GM08714 (cell line): ENCODE measurements around the gene DGCR8.

Experiments
- H3K4me3 ChIP-seq: fragments of 200-500 bp; sonication (Bioruptor generic); 2 replicates; pipeline ENCODE4 v1.5.1; 2014; ENCODE audit warnings: mild to moderate bottlenecking, low read length, inconsistent platforms
- ZNF274 ChIP-seq: IDR thresholded peaks from 2 replicates; pipeline ENCODE4 v1.6.1; 2012; ENCODE audit warnings: mild to moderate bottlenecking, low read depth, low read length

The DGCR8 gene

DNA sequence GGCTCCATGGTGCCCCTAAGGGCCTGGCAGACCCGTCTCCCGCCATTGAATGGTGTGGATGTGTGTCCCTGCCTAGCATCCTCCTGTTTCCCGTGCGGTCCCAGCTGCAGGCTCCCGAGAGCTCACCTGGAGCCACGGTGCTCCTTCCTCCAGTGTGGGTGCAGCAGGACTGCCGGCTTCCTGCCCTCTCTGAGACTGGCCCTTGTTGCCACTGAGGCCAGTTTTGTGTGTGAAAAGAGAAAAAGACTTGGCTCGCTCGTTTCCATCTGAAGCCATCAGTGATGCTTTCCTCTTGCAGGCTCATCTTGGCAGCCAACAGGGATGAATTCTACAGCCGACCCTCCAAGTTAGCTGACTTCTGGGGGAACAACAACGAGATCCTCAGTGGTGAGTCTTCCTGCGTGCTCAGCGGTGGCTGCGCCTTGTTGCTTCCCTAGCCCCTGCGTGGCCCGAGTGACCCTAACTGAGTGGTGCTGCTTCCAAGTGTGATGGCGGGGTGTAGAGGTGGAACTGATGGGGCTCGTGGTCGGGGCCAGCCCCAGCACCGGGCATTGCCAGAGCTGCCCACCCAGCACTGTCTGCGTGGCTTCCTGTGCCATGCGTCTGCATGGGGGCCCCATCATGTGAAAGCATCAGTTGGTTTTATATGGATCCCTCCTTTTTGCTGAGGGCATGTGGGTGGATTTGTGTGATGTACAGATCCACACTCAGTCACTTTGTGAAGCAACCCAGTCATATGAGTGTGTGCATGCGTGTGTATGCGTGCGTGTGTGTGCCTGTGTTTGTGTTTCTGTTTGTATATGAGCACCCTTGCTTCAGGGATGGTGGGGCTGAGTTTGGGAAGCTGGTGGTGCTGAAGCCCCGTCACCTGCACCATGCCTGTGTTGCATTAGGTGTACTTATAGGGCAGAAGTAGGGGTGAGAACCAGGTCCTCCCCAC is 36.7 kb upstream of the DGCR8 start:
- no peak for TF ChIP-seq ZNF274
- H3K4me3 ChIP-seq: no peak overlapping the region

GRCh38 chr22:20043997-20044342 is 36.1 kb upstream of the DGCR8 start:
- H3K4me3 ChIP-seq: no peak overlapping the region
- TF ChIP-seq ZNF274: no peak

GRCh38 chr22:20044495-20045151 is 35.4 kb upstream of the DGCR8 start:
- no peak overlapping the region for H3K4me3 ChIP-seq
- no peak for TF ChIP-seq ZNF274

DNA sequence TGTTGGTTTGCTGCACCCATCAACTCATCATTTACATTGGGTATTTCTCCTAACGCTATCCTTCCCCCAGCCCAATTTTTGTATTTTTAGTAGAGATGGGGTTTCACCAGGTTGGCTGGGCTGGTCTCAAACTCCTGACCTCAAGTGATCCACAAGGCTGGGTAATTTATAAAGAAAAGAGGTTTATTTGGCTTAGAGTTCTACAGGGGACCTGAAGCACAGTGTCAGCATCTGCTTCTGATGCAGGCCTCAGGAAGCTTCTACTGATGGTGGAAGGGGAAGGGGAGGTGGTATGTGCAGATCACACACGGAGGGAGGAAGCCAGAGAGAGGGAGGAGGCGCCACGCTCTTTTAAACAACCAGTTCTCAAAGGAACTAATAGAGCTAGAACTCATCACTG is 33.3 kb upstream of the DGCR8 start:
- TF ChIP-seq ZNF274: no peak
- H3K4me3 ChIP-seq: no peak overlapping the region

- H3K4me3 ChIP-seq: no peak overlapping the region
- TF ChIP-seq ZNF274: no peak
These were observed 28.1 kb upstream of the DGCR8 start for GRCh38 chr22:20051927-20052308.

GRCh38 chr22:20052309-20053259 is 27.5 kb upstream of the DGCR8 start:
- TF ChIP-seq ZNF274: no peak
- H3K4me3 ChIP-seq: no peak overlapping the region

DNA sequence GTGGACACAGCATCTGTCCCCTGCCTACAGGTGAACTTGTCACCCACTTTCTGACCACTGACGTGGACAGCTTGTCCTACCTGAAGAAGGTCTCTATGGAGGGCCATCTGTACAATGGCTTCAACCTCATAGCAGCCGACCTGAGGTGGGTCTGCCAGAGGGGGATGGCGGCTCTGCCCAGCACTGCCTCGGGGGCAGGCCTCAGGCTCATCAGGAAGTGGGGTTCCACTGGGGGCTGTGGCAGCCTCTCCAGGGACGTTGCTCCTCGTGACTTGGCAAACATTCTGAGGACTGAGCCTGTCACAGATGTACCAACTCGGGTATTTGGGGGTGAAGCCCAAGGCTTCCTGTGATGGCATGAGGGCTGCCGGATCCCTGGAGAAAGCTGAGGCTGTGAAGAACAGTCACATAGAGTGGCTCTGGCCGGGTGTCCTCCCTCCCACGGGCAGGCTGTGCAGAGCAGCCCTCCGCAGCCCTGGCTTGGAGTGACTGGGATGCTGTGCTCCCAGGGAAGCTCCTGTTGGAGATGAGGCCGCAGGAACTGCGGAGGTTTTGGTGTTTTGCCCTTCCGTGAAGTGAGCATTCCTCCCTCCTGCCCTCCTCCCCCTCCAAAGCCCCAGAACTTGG is 26.5 kb upstream of the DGCR8 start:
- no peak overlapping the region for H3K4me3 ChIP-seq
- TF ChIP-seq ZNF274: no peak

- no peak for TF ChIP-seq ZNF274
- H3K4me3 ChIP-seq: no peak overlapping the region
These were observed 26.0 kb upstream of the DGCR8 start for GRCh38 chr22:20054034-20054427.

DNA sequence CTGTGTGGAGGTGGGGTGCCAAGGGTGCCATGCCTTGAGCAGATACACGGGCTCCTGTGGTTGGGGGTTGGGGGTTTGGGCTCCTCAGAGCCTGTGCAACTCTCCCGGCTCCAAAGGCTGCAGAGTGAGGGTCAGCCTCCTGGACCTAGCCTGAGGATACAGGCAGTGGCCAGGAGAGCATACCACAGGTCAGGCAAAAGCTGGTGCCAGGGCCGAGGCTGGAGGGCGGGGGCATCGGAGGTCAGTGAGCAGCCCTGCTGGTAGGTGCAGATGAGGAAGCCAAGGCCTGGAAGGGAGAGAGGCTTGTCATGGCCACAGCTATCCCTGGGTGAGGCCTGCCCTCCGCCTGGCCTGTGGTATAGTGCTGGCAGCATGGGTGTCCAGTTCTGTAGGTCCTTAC is 25.6 kb upstream of the DGCR8 start:
- TF ChIP-seq ZNF274: no peak
- H3K4me3 ChIP-seq: no peak overlapping the region

DNA sequence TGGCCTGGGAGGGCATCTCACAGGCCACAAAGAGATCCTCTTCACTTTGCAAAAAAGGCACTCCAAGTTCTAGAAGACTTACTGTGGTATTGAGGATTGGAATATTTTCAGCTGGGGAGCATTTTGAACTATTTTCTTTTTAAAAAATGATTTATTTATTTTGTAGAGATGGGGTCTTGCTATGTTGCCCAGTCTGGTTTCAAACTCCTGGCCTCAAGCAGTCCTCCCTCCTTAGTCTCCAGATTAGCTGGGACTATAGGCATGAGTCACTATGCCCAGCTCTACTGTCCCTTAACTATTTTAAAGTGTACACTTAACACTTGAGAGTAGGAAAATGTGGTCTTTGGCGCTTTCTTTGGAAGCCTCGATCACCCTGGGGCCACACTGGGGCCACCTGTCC is 24.9 kb upstream of the DGCR8 start:
- no peak overlapping the region for H3K4me3 ChIP-seq
- no peak for TF ChIP-seq ZNF274

- no peak overlapping the region for H3K4me3 ChIP-seq
- TF ChIP-seq ZNF274: no peak
These were observed 24.4 kb upstream of the DGCR8 start for GRCh38 chr22:20055654-20056053.

- no peak for TF ChIP-seq ZNF274
- H3K4me3 ChIP-seq: no peak overlapping the region
These were observed 23.9 kb upstream of the DGCR8 start for GRCh38 chr22:20056161-20056560.

DNA sequence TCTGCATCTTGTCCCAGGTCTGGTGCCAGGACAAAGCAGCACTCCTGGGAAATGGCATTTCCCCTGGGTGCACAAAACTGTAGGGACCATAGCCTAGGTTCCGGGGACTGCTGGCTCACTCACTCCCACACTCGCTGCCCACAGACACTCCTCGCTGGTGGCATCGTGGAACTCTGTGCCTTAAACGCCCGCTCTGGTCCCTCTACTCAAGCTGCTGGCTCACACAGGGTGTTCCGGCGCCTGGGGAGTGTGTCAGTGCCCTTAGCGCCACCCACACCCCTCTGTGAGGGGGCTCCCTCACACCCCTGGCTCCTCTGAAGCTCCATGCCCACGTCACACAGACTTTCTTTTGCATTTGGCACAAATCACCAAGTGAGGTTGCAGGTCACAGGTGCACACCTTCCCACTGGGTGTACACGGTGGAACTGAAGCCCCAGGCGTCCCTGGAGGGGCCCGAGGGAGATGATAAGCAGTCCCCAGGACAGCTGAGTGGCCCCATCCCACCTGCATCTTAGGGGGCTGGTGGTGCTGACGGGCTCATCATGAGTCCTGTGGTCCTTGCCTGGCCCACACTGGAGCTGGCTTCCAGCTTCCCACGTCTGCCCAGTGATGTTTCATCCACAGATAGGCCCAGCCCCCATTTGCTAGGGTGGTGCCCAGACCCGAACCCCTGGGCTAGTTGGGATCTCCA is 23.2 kb upstream of the DGCR8 start:
- TF ChIP-seq ZNF274: no peak
- H3K4me3 ChIP-seq: no peak overlapping the region

DNA sequence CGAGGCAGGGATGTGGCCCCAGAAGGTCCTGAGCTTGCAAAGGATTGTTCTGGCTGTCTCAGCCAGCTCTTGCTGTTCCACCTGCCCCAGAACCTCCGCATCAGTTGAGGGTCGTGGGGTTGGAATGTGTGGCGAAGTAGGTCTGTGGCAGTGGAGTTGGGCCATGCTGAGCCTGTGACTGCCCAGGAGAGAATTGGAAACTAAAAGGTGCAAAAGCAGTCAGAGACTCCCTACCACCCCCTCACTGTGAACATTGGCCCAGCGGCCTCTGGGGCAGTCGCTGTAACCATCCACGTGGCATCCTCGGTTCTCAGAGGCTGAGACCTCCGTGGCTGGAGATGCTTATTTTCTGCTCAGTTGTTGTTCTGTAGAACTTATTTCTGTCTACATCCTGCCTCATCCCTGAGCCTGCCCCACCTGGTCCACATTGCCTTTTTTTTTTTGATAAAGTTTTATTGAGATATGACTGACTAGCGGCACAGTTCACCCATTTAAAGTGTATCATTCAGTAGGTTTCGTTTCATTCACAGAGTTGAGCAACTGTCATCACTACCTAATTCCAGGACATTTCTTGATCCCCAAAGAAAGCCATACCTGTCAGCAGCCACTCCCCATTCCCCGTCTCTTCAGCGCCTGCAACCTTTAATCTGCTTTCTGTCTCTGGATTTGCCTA is 22.3 kb upstream of the DGCR8 start:
- no peak overlapping the region for H3K4me3 ChIP-seq
- TF ChIP-seq ZNF274: no peak
